ENCODE data around the gene NTRK2.

DNA sequence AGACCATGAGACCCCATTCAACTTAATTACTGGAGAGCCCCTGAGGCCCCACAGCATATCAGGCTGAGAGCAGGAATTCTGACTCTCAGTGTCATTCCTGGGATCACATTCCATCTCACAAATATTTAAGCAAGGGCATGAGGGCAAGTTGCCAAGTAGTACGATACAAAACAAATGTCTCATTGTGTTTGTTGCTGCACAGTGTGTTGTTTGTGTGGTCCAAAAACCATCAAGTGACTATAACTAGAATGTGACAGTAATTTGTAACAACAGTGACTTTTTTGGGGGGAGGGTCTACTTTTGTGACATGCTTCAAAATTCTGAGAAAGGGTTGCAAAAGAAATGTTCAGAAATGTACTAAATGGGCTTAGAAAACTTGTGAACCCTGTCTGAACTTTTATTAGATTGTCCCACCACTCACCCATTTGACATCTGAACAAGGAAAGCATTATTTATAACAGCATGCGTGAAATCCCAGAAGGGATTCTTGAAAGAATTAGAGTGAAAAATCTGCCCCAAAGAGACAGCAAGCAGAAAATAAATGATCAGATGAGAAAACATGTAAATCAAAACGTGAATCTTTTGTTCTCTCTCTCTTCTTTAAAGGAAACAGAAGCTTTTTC, 347.0 kb downstream of the NTRK2 start:
- TF ChIP-seq, protein P1, sequence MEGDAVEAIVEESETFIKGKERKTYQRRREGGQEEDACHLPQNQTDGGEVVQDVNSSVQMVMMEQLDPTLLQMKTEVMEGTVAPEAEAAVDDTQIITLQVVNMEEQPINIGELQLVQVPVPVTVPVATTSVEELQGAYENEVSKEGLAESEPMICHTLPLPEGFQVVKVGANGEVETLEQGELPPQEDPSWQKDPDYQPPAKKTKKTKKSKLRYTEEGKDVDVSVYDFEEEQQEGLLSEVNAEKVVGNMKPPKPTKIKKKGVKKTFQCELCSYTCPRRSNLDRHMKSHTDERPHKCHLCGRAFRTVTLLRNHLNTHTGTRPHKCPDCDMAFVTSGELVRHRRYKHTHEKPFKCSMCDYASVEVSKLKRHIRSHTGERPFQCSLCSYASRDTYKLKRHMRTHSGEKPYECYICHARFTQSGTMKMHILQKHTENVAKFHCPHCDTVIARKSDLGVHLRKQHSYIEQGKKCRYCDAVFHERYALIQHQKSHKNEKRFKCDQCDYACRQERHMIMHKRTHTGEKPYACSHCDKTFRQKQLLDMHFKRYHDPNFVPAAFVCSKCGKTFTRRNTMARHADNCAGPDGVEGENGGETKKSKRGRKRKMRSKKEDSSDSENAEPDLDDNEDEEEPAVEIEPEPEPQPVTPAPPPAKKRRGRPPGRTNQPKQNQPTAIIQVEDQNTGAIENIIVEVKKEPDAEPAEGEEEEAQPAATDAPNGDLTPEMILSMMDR (IDR thresholded peaks at IDR 0.05 in 2 of 3, conservative IDR thresholded peaks at IDR 0.05 in 1 of 3; ENCODE audit: control insufficient read depth in 2 of 3, extremely low read depth in 1 of 3, insufficient read depth in 1 of 3, low read depth in 3 of 3, low read length in 3 of 3) = no peak
- TF ChIP-seq, protein P2, sequence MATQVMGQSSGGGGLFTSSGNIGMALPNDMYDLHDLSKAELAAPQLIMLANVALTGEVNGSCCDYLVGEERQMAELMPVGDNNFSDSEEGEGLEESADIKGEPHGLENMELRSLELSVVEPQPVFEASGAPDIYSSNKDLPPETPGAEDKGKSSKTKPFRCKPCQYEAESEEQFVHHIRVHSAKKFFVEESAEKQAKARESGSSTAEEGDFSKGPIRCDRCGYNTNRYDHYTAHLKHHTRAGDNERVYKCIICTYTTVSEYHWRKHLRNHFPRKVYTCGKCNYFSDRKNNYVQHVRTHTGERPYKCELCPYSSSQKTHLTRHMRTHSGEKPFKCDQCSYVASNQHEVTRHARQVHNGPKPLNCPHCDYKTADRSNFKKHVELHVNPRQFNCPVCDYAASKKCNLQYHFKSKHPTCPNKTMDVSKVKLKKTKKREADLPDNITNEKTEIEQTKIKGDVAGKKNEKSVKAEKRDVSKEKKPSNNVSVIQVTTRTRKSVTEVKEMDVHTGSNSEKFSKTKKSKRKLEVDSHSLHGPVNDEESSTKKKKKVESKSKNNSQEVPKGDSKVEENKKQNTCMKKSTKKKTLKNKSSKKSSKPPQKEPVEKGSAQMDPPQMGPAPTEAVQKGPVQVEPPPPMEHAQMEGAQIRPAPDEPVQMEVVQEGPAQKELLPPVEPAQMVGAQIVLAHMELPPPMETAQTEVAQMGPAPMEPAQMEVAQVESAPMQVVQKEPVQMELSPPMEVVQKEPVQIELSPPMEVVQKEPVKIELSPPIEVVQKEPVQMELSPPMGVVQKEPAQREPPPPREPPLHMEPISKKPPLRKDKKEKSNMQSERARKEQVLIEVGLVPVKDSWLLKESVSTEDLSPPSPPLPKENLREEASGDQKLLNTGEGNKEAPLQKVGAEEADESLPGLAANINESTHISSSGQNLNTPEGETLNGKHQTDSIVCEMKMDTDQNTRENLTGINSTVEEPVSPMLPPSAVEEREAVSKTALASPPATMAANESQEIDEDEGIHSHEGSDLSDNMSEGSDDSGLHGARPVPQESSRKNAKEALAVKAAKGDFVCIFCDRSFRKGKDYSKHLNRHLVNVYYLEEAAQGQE (IDR thresholded peaks at IDR 0.05; ENCODE audit: low read depth, low read length) = no peak
- no peak for TF ChIP-seq ZSCAN29 (IDR thresholded peaks at IDR 0.05)
- no peak for TF ChIP-seq SIN3A (IDR thresholded peaks at IDR 0.05; ENCODE audit: low read depth, low read length)
- TF ChIP-seq SUZ12 (IDR thresholded peaks at IDR 0.05; ENCODE audit: unreplicated experiment) = no peak
- TF ChIP-seq RAD21 (IDR thresholded peaks at IDR 0.05; ENCODE audit: insufficient read depth, low read depth, low read length) = no peak
- TF ChIP-seq TAF1 (IDR thresholded peaks at IDR 0.05; ENCODE audit: borderline replicate concordance, low read depth, low read length) = no peak
